SJSA1 (cell line): Measurements from ENCODE around the gene PCID2. TPM values are rescaled to one million over a fixed set of nuclear protein-coding genes. Genes with fewer than 3 reads are reported as not detected.

Source experiments
- DNase-seq, 2 experiments: peaks; one replicate each; pipeline ENCODE4 v3.0.0-alpha.2; 2015 to 2020; ENCODE audit warnings: low spot score in 2 of 2, low read depth in 1 of 2
- H3K27ac ChIP-seq: fragments of 250-450 bp; sonication (Bioruptor Pico); 2 replicates; pipeline ENCODE4 v1.5.1; 2020; ENCODE audit warnings: mild to moderate bottlenecking, moderate library complexity
- H3K27me3 ChIP-seq: fragments of 250-450 bp; sonication (Bioruptor Pico); replicated peaks from 2 replicates; pipeline ENCODE4 v1.5.1; 2020; ENCODE audit warnings: mild to moderate bottlenecking, moderate library complexity
- H3K36me3 ChIP-seq: fragments of 250-450 bp; sonication (Bioruptor Pico); 2 replicates; pipeline ENCODE4 v1.5.1; 2020; ENCODE audit warnings: mild to moderate bottlenecking
- H3K4me1 ChIP-seq: fragments of 250-450 bp; sonication (Bioruptor Pico); replicated peaks from 2 replicates; pipeline ENCODE4 v1.6.1; 2021; ENCODE audit warnings: mild to moderate bottlenecking
- H3K4me3 ChIP-seq: fragments of 250-450 bp; sonication (Bioruptor Pico); 2 replicates; pipeline ENCODE4 v1.5.1; 2020; ENCODE audit warnings: mild to moderate bottlenecking
- H3K9me3 ChIP-seq: fragments of 250-450 bp; sonication (Bioruptor Pico); replicated peaks from 2 replicates; pipeline ENCODE4 v1.5.1; 2020; ENCODE audit warnings: mild to moderate bottlenecking
- total RNA-seq: library from RNA; depleted of rRNA; stranded (reverse); fragments of >200 nt; shearing (Covaris generic); gene quantifications from 2 replicates; pipeline ENCODE4 v1.2.3, GENCODE V29; 2014

Gene PCID2
- total RNA-seq, 1 experiment from 2014 or later, result 126 TPM

DNA sequence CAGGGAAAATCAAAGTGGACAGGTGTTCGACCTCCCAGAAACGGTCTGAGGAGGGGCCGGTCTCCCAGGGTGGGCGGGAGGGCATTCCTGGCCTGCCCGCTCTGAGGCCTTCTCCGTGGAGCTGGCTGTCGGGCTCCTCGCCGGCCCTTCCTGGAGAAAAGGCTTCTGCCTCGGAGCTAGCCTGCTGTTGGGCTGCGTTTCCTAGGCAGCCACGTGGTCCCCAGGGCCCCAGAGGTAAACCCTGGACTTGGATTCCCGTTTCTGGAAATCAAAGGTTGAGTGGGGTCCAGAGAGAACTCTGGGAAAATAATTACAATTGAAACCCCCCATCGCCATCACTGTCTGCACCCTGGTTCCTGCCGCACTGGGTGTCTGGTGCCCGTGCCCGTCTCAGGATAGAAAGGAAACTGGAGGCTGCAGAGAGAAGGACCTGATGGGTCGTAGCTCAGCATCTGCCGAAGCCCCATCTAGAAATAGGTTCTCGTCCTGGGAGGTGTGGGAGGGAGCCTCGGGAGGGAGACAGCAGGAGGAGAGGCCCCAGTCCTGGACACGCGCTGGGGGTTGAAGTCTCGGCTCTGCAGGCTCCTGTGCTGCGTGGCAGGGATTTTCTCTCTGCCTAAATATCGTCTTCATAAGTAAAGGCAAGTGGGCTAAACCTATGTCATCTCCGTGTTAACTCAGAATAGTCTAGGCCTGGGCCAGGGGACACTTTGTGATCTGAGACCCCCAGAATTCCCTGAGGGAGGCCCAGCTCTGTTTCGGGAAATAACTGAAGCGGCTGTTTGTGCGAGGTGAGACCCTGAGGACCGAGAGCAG, 57.7 kb downstream of the PCID2 start:
- H3K27me3 ChIP-seq, result no peaks in the 10 kb centered on the region
- DNase-seq, result no peak
- H3K9me3 ChIP-seq, result no peaks in the 10 kb centered on the region
- no peak overlapping the region for H3K27ac ChIP-seq
- H3K36me3 ChIP-seq, result no peaks in the 10 kb centered on the region
- peaks cover 20% of the 10 kb centered on the region for H3K4me1 ChIP-seq
- no peak overlapping the region for H3K4me3 ChIP-seq

DNA sequence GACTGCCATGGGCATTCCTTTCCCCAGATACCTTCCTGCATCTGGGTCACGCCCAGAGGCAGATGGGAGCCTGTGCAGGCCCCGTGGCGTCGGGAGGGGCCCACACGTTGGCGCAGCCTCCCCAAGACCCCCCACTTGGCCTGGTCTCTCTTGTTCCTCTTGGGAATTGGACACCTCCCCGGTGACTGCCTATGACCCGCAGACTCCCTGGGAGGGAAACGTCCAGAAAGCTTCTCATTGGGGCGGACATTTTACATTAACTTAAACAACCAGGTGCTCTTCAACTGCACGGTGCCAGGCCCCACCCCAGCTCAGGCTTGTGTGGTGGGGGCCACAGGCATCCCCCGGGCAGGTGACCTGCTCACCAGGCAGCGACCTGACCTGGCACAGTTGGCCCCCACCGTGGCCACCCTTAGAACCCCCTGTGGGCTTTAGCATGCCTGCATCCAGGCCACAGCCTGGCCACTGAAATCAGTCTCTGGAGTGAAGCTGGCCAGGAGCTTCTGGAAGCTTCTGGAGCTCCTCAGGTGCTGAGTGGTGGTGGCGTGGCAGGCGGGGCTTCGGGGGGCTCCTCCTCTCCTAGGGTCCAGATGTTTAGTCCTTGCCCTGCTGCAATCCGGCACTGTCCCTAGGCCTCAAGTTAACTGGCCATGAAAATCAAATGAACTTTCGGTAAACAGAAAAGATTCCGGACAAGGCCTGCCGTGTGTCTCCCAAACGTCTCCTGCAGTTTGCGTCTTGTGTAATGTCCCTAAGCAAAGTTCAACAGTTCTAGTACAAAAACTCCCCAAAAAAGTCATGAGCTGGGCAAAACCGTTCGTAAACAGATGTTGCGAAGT, 58.5 kb downstream of the PCID2 start:
- Histone ChIP-seq H3K4me1 (peaks cover 20% of the 10 kb centered on the region), H3K36me3 (no peaks in the 10 kb centered on the region), H3K27ac (no peak overlapping the region), H3K4me3 (no peak overlapping the region), H3K27me3 (no peaks in the 10 kb centered on the region), H3K9me3 (no peaks in the 10 kb centered on the region)
- DNase-seq, result no peak

DNA sequence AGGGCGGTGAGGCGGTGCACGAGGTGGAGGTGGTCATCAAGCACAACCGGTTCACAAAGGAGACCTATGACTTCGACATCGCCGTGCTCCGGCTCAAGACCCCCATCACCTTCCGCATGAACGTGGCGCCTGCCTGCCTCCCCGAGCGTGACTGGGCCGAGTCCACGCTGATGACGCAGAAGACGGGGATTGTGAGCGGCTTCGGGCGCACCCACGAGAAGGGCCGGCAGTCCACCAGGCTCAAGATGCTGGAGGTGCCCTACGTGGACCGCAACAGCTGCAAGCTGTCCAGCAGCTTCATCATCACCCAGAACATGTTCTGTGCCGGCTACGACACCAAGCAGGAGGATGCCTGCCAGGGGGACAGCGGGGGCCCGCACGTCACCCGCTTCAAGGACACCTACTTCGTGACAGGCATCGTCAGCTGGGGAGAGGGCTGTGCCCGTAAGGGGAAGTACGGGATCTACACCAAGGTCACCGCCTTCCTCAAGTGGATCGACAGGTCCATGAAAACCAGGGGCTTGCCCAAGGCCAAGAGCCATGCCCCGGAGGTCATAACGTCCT, 59.4 kb downstream of the PCID2 start:
- no peak overlapping the region for H3K27ac ChIP-seq
- H3K4me3 ChIP-seq, result no peak overlapping the region
- DNase-seq, result no peak
- no peaks in the 10 kb centered on the region for H3K27me3 ChIP-seq
- H3K36me3 ChIP-seq, result no peaks in the 10 kb centered on the region
- no peaks in the 10 kb centered on the region for H3K9me3 ChIP-seq
- peaks cover 15% of the 10 kb centered on the region for H3K4me1 ChIP-seq

DNA sequence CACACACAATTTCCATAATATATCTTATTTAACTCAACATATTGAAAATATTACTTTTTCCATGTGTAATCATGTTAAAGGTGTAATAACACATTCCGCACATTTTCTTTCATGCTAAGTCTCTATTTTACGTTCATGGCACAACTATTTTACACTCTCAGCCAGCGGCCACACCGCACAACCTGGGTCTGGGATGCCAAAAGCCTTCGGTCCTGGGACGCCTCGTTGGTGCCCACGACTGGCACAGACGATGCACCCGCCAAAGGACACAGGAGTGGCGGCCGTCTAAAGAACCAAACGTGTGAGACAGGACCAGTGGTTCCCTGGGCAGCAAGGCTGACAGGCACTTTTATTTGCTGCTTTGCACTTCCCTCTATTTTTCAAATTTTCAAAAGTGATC, 60.1 kb downstream of the PCID2 start:
- Histone ChIP-seq H3K36me3 (no peaks in the 10 kb centered on the region), H3K27ac (no peak overlapping the region), H3K4me3 (no peak overlapping the region), H3K27me3 (no peaks in the 10 kb centered on the region), H3K9me3 (no peaks in the 10 kb centered on the region), H3K4me1 (peaks cover 12% of the 10 kb centered on the region)
- no peak for DNase-seq

DNA sequence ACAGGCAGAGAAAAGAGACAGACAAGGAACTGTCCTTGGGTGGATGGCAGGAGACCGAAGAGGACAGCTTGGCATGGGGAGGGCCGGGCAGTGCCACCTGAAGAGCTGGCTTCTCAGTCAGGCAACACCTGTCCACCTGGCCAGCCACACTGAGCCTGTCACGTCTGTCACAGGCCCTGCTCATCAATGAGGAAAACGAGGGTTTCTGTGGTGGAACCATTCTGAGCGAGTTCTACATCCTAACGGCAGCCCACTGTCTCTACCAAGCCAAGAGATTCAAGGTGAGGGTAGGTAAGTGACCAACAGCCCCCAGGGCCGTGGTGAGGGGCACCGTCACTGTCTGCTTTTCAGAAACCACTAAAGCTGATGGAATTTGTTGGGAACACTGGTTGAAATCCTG, 61.3 kb downstream of the PCID2 start:
- H3K36me3 ChIP-seq, result no peaks in the 10 kb centered on the region
- no peaks in the 10 kb centered on the region for H3K9me3 ChIP-seq
- DNase-seq, result no peak
- no peaks in the 10 kb centered on the region for H3K27me3 ChIP-seq
- no peak overlapping the region for H3K27ac ChIP-seq
- H3K4me3 ChIP-seq, result no peak overlapping the region
- H3K4me1 ChIP-seq, result peaks cover 4% of the 10 kb centered on the region; the same call in 1 of the 2 replicates

DNA sequence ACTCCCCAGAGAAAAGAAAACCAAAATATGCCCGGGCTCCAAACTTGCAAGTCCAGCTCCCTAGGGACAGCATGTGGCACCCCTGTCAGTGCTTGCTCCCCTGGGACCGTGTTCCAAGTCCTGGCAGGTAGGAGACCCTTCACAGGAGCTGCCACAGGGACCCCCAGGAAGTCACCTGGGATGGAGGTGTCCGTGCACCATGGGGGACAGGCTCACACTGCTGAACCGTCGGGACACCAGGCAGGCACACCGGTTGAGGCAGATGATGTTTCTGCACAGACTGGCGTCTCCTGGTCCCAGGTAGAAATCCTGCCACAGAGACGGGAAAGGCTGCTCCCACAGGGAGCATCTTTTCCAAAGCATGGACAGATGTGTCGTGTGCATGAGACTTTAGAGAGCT, 61.7 kb downstream of the PCID2 start:
- no peaks in the 10 kb centered on the region for H3K9me3 ChIP-seq
- DNase-seq, result no peak
- no peak overlapping the region for H3K4me3 ChIP-seq
- H3K27ac ChIP-seq, result no peak overlapping the region
- no peaks in the 10 kb centered on the region for H3K4me1 ChIP-seq
- no peaks in the 10 kb centered on the region for H3K27me3 ChIP-seq
- no peaks in the 10 kb centered on the region for H3K36me3 ChIP-seq

DNA sequence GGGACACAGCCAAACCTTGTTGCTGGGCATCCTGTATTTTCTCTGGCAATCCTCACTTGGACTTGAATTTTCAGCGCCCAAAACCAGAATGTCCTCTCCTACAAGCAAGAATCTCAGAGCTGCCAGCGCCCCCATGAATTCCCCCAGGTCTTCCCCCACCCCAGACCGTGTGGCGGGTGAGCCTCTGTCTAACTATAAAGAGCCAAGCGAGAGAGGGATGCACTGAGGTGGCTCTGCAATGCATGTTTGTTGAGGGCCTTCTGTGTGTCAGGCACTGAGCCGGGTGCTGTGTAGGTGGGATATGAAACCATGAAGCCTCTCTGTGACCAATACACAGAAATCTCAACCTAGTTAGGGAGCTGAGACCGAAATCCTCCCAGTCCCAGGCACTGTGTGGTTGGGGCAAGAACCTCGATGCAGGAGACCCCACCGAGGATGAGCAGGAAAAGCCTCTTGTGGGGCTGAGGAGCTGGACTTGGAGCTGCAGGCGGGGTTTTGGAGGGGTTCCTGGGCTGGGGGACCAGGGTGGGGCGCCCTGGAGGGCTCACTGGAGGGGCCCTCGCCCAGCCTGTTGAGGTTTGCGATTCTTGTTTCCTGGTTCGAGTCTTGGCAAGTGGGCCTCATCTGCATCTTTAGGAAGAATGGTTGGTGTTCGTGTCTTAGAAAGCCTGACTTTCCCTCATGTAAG, 62.4 kb downstream of the PCID2 start:
- no peaks in the 10 kb centered on the region for H3K9me3 ChIP-seq
- H3K27ac ChIP-seq, result no peak overlapping the region
- no peak for DNase-seq
- no peaks in the 10 kb centered on the region for H3K4me1 ChIP-seq
- H3K27me3 ChIP-seq, result no peaks in the 10 kb centered on the region
- no peak overlapping the region for H3K4me3 ChIP-seq
- H3K36me3 ChIP-seq, result no peaks in the 10 kb centered on the region

DNA sequence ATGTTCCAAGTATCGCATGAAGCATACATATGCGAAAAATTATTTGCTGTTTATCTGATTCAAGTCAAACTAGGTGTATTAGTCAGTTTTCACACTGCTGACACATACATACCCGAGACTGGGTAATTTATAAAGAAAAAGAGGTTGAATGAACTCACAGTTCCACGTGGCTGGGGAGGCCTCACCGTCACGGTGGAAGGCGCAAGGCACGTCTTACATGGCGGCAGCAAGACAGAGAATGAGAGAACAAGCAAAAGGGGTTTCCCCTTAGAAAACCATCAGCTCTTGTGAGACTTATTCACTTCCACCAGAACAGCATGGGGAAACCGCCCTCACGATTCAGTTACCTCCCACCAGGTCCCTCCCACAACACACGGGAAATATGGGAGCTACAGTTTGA, 63.0 kb downstream of the PCID2 start:
- Histone ChIP-seq H3K4me3 (no peak overlapping the region), H3K27ac (no peak overlapping the region), H3K36me3 (no peaks in the 10 kb centered on the region), H3K4me1 (no peaks in the 10 kb centered on the region), H3K27me3 (no peaks in the 10 kb centered on the region), H3K9me3 (no peaks in the 10 kb centered on the region)
- no peak for DNase-seq

DNA sequence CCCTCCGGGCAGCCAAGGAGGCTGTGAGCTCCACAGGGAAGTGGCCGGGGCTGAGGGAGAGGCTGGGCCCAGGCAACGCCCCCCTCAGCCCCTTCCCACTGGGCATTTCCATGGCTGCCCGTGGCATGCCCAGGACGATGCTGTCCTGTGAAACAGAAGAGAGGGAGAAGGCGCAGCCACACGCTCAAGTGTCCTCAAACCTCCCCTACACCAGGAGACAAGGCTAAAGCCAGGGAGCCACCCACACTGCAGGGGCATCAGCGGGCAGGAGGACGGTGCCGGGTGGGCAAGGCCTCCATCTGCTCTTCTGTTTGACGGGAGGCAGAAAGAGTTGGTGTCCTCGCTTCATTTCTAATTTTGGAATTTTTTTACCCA, 64.2 kb downstream of the PCID2 start:
- no peak overlapping the region for H3K27ac ChIP-seq
- no peaks in the 10 kb centered on the region for H3K27me3 ChIP-seq
- no peaks in the 10 kb centered on the region for H3K36me3 ChIP-seq
- H3K4me1 ChIP-seq, result no peaks in the 10 kb centered on the region
- DNase-seq, result no peak
- H3K9me3 ChIP-seq, result no peaks in the 10 kb centered on the region
- H3K4me3 ChIP-seq, result no peak overlapping the region

DNA sequence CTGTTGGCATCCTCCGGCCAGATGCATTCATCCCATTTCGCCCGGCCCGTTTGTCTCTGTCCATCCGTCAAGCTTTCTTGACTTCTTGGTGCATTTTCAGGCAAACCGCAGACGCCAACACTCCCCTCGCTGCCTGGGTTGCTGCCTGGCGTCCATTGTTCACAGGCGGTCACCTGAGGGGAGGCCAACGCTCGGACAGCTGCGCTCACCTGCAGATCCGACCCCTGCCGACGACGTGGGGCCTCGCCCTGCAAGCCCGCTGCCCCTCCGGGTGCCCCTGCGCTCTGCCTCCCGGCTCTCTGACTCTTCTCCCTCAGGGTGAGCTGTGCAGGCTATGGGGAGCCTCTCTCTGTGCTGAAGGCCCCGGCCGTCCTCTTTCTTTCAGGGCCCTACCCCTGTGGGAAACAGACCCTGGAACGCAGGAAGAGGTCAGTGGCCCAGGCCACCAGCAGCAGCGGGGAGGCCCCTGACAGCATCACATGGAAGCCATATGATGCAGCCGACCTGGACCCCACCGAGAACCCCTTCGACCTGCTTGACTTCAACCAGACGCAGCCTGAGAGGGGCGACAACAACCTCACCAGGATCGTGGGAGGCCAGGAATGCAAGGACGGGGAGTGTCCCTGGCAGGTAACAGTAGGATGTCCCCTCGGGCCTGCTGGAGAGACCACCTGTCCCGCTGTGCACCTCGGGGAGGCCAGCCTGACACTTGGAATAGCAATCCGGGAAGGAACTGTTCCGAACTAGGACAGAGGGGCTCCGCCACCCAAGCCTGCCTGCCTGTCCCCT, 64.8 kb downstream of the PCID2 start:
- no peak overlapping the region for H3K27ac ChIP-seq
- H3K4me1 ChIP-seq, result no peaks in the 10 kb centered on the region
- no peaks in the 10 kb centered on the region for H3K27me3 ChIP-seq
- no peaks in the 10 kb centered on the region for H3K9me3 ChIP-seq
- no peaks in the 10 kb centered on the region for H3K36me3 ChIP-seq
- DNase-seq, result no peak
- no peak overlapping the region for H3K4me3 ChIP-seq

DNA sequence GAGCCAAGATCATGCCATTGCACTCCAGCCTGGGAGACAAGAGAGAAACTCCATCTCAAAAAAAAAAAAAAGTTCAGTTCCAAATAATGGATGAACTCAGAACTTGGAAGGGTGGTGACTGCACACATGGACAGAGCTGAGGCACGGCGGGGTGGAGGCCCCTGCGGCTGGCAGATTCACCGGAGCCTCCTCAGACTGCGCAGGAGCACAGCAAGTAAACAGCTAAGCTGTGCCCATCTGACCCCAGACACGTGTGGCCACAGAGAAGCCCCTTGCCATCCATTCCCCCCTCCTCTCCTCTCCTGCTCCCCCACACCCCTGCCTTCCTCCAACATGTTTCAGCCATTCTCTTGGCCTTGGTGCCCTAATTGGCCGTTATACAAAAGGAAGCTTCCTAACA, 65.6 kb downstream of the PCID2 start:
- no peaks in the 10 kb centered on the region for H3K4me1 ChIP-seq
- H3K27me3 ChIP-seq, result no peaks in the 10 kb centered on the region
- H3K4me3 ChIP-seq, result no peak overlapping the region
- no peak for DNase-seq
- no peaks in the 10 kb centered on the region for H3K9me3 ChIP-seq
- no peaks in the 10 kb centered on the region for H3K36me3 ChIP-seq
- H3K27ac ChIP-seq, result no peak overlapping the region

DNA sequence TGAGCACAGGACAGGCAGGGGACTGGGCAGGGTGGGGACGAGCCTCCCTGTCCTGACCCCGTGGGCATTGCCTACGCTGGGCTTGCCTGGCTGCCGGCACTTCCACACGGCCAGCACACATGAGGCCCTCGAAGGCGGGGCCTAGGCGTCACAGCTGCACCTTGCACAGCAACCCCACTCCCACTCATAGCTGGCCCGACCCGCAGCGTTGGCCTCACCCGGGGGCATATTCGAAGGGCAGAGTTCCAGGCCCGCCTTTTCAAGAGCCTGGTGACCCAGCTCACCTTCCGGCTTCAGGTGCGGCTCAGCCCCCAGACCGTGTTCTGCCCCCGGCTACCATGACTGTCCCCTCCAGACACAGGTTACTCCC, 66.9 kb downstream of the PCID2 start:
- Histone ChIP-seq H3K27ac (no peak overlapping the region), H3K4me1 (no peaks in the 10 kb centered on the region)

More for the DNA sequence above, 66.9 kb downstream of the PCID2 start:
- Histone ChIP-seq H3K9me3 (no peaks in the 10 kb centered on the region), H3K4me3 (no peak overlapping the region), H3K27me3 (no peaks in the 10 kb centered on the region), H3K36me3 (no peaks in the 10 kb centered on the region)
- DNase-seq, result no peak
